ENCODE measurements around the gene IL10RB. TPM values are rescaled to one million over a fixed set of nuclear protein-coding genes. Genes with fewer than 3 reads are reported as not detected.
A peak's percentile ranks its signal among the peaks of the same experiment; 100 is the strongest.

The IL10RB gene
- total RNA-seq, 1 donor from 2014 or later: 6.8 TPM

- Histone ChIP-seq H3K27ac (replicated peaks) (peak overlapping the region; percentile 84), H3K4me3 (no peak overlapping the region), H3K27me3 (ENCODE audit: low read depth) (no peaks in the 10 kb centered on the region), H3K4me1 (peaks cover 36% of the 10 kb centered on the region), H3K9me3 (replicated peaks) (no peaks in the 10 kb centered on the region), H3K36me3 (no peaks in the 10 kb centered on the region)
- intact Hi-C loops (cut with micrococcal nuclease): no loop called here
- TF ChIP-seq CTCF (IDR thresholded peaks at IDR 0.05; ENCODE audit: borderline replicate concordance): no peak
- no peak for DNase-seq
These were observed 35.9 kb downstream of the IL10RB start for GRCh38 chr21:33302055-33302454.

- Histone ChIP-seq H3K27me3 (ENCODE audit: low read depth) (no peaks in the 10 kb centered on the region), H3K4me3 (no peak overlapping the region), H3K27ac (replicated peaks) (no peak overlapping the region), H3K4me1 (peaks cover 36% of the 10 kb centered on the region), H3K36me3 (no peaks in the 10 kb centered on the region), H3K9me3 (replicated peaks) (no peaks in the 10 kb centered on the region)
- intact Hi-C loops (cut with micrococcal nuclease): no loop called here
- DNase-seq: no peak
- TF ChIP-seq CTCF (IDR thresholded peaks at IDR 0.05; ENCODE audit: borderline replicate concordance): no peak
These were observed 36.6 kb downstream of the IL10RB start for GRCh38 chr21:33302796-33303195.

GRCh38 chr21:33305344-33305671 lies 39.1 kb downstream of the IL10RB start:
- Histone ChIP-seq H3K4me1 (peaks cover 19% of the 10 kb centered on the region), H3K27ac (replicated peaks) (no peak overlapping the region), H3K9me3 (replicated peaks) (no peaks in the 10 kb centered on the region), H3K36me3 (no peaks in the 10 kb centered on the region), H3K4me3 (no peak overlapping the region), H3K27me3 (ENCODE audit: low read depth) (no peaks in the 10 kb centered on the region)
- TF ChIP-seq CTCF (IDR thresholded peaks at IDR 0.05; ENCODE audit: borderline replicate concordance): no peak
- no peak for DNase-seq
- intact Hi-C loops (cut with micrococcal nuclease): no loop called here

GRCh38 chr21:33305938-33306337 lies 39.8 kb downstream of the IL10RB start:
- H3K27me3 ChIP-seq (ENCODE audit: low read depth): no peaks in the 10 kb centered on the region
- H3K4me3 ChIP-seq: no peak overlapping the region
- DNase-seq: no peak
- intact Hi-C loops (cut with micrococcal nuclease): no loop called here
- no peaks in the 10 kb centered on the region for H3K36me3 ChIP-seq
- no peaks in the 10 kb centered on the region for H3K9me3 ChIP-seq (replicated peaks)
- peaks cover 13% of the 10 kb centered on the region for H3K4me1 ChIP-seq
- H3K27ac ChIP-seq (replicated peaks): no peak overlapping the region
- TF ChIP-seq CTCF (IDR thresholded peaks at IDR 0.05; ENCODE audit: borderline replicate concordance): no peak

GRCh38 chr21:33308586-33309490 lies 42.7 kb downstream of the IL10RB start:
- H3K4me3 ChIP-seq: no peak overlapping the region
- TF ChIP-seq CTCF (IDR thresholded peaks at IDR 0.05; ENCODE audit: borderline replicate concordance): no peak
- peaks cover 8% of the 10 kb centered on the region for H3K9me3 ChIP-seq (replicated peaks)
- no peaks in the 10 kb centered on the region for H3K36me3 ChIP-seq
- no peak overlapping the region for H3K27ac ChIP-seq (replicated peaks)
- no peak for DNase-seq
- no peaks in the 10 kb centered on the region for H3K4me1 ChIP-seq
- intact Hi-C loops (cut with micrococcal nuclease): no loop called here
- H3K27me3 ChIP-seq (ENCODE audit: low read depth): no peaks in the 10 kb centered on the region

Data from left ventricle myocardium inferior (tissue), 1 donor.